Prostate gland (tissue), 2 donors: ENCODE measurements around the gene ARHGEF2. TPM values are rescaled to one million over a fixed set of nuclear protein-coding genes. Genes with fewer than 3 reads are reported as not detected.

Source experiments
- DNase-seq: peaks from one replicate; pipeline ENCODE4 v3.0.0-alpha.2; 2019; ENCODE audit warnings: low spot score
- H3K27ac ChIP-seq, 2 donors: fragments of 200-600 bp; sonication (generic); 2 replicates each; pipeline ENCODE4 v1.5.1; 2017 to 2019
- H3K27me3 ChIP-seq: fragments of 200-600 bp; sonication (generic); replicated peaks from 2 replicates; pipeline ENCODE4 v1.5.1; 2019; ENCODE audit not compliant: insufficient read depth
- H3K36me3 ChIP-seq, 2 donors: fragments of 200-600 bp; sonication (generic); 1 replicate in 1 of 2; 2 replicates in 1 of 2; pipeline versions ENCODE4 v1.5.1 to v1.8.1; 2017 to 2019
- H3K4me1 ChIP-seq: fragments of 200-600 bp; sonication (generic); replicated peaks from 2 replicates; pipeline ENCODE4 v1.5.1; 2019
- H3K4me3 ChIP-seq, 2 donors: fragments of 200-600 bp; sonication (generic); 2 replicates each; pipeline ENCODE4 v1.5.1; 2017 to 2019
- H3K9me3 ChIP-seq: fragments of 200-600 bp; sonication (generic); 2 replicates; pipeline ENCODE4 v1.5.1; 2017
- POLR2A ChIP-seq: fragments of 450-650 bp; IDR thresholded peaks from one replicate; pipeline ENCODE4 v1.6.1; 2016; ENCODE audit warnings: antibody characterized with exemption, mild to moderate bottlenecking
- POLR2AphosphoS5 ChIP-seq: sonication (generic); formaldehyde crosslinking; IDR thresholded peaks from one replicate; pipeline ENCODE4 v1.6.1; 2017; ENCODE audit warnings: antibody characterized with exemption
- WGBS: methylation state at CpG from one replicate; pipeline ENCODE4 v1.1.5; 2018; 5-methylcytosine and 5-hydroxymethylcytosine counted together
- intact Hi-C: fragments of 100-400 bp; cut with DNase I; formaldehyde crosslinking; loops from one replicate; pipeline ENCODE4 v1.14.2; 2022
- total RNA-seq, 2 donors: library from RNA; depleted of rRNA; stranded (reverse); fragments of >200 nt; gene quantifications; one replicate each; pipeline ENCODE4 v1.1.0, GENCODE V29; 2016
- TF ChIP-seq, protein P1 (sequence below), 4 experiments: fragments of 200-600 bp in 2 of 4; fragments of 450-650 bp in 2 of 4; sonication (generic) in 2 of 4; IDR thresholded peaks; 1 replicate in 3 of 4; 2 replicates in 1 of 4; pipeline ENCODE4 v1.5.1; 2016 to 2019; ENCODE audit warnings: antibody characterized with exemption in 4 of 4, mild to moderate bottlenecking in 2 of 4, moderate library complexity in 2 of 4

ARHGEF2 gene
- total RNA-seq, 2 donors from 2014 or later = 35.8 to 66.2 TPM

DNA sequence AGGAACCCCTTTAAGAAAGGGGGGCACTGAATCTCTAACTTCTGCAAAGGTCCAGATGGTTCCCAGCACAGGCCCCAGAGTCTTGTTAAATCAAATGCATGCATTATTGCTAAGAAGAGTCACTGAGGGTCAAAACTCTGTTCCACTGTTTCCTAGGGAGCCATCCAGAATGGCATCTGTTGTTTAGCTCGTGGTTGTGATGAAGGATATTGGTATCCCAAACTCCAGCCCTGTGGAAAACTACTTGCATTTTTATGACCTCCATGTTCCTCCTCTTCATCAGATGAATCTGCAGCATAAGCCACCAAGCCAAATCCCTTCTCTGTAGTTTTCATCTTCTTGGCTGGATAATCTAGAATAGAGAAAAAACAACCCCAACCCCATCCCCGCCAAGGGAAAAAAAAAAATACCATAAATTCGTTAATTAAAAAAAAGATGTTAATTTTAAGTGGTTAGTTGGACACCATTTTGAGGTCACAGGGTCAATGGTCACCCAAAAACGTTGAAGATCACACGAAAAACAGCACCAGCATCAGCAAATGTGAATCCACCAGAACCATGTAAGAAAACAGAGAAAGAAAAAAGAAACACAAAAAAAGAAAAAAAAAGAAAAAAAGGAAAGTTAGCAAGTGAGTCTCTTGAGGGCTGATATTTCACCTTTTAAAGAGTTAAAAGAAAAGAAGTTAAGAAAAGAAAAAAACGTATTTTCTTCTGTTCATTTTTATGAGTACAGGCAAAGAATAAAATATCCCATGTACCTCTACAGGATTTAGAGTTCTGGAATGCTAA, 64.2 kb downstream of the ARHGEF2 start:
- H3K27me3 ChIP-seq = no peaks in the 10 kb centered on the region
- TF ChIP-seq, protein P1, sequence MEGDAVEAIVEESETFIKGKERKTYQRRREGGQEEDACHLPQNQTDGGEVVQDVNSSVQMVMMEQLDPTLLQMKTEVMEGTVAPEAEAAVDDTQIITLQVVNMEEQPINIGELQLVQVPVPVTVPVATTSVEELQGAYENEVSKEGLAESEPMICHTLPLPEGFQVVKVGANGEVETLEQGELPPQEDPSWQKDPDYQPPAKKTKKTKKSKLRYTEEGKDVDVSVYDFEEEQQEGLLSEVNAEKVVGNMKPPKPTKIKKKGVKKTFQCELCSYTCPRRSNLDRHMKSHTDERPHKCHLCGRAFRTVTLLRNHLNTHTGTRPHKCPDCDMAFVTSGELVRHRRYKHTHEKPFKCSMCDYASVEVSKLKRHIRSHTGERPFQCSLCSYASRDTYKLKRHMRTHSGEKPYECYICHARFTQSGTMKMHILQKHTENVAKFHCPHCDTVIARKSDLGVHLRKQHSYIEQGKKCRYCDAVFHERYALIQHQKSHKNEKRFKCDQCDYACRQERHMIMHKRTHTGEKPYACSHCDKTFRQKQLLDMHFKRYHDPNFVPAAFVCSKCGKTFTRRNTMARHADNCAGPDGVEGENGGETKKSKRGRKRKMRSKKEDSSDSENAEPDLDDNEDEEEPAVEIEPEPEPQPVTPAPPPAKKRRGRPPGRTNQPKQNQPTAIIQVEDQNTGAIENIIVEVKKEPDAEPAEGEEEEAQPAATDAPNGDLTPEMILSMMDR (IDR thresholded peaks at IDR 0.05) = no peak
- no peak for TF ChIP-seq POLR2AphosphoS5
- TF ChIP-seq POLR2A = no peak
- peaks cover 24 to 28% of the 10 kb centered on the region in 2 donors for H3K36me3 ChIP-seq
- H3K27ac ChIP-seq = no peak overlapping the region
- no peak overlapping the region for H3K4me3 ChIP-seq
- no peaks in the 10 kb centered on the region for H3K4me1 ChIP-seq
- intact Hi-C loops = loop anchor here (5.0 to 10.0 kb wide), 2 partner anchors 57 to 159 kb away; partner anchors contain the start of genes GON4L and SYT11
- no peaks in the 10 kb centered on the region for H3K9me3 ChIP-seq
- DNase-seq = no peak
- whole genome bisulfite sequencing = 55% methylated on average over 6 of the region's 6 CpGs

DNA sequence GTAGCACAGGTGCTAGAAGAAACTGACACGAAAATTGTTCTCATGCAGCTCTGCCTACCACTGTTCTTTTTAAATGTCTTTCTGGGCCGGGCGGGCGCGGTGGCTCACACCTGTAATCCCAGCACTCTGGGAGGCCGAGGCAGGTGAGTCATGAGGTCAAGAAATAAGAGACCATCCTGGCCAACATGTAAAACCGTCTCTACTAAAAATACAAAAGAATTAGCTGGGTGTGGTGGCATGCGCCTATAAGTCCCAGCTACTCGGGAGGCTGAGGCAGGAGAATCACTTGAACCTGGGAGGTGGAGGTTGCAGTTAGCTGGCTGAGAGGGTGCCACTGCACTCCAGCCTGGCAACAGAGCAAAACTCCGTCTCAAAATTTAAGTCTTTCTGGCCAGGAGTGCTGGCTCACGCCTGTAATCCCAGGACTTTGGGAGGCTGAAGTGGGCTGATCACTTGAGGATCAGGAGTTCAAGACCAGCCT, 66.3 kb downstream of the ARHGEF2 start:
- intact Hi-C loops = loop anchor here (5.0 to 10.0 kb wide), 2 partner anchors 55 to 157 kb away; partner anchors contain the start of genes GON4L and SYT11
- TF ChIP-seq POLR2AphosphoS5 = no peak
- no peak overlapping the region for H3K4me3 ChIP-seq
- no peak for DNase-seq
- H3K27me3 ChIP-seq = no peaks in the 10 kb centered on the region
- 83% methylated on average over 11 of the region's 11 CpGs for WGBS
- no peaks in the 10 kb centered on the region for H3K9me3 ChIP-seq
- H3K4me1 ChIP-seq = no peaks in the 10 kb centered on the region
- H3K36me3 ChIP-seq = peaks cover 8 to 20% of the 10 kb centered on the region in 2 donors
- H3K27ac ChIP-seq = peak overlapping the region; percentile 89 to 93

DNA sequence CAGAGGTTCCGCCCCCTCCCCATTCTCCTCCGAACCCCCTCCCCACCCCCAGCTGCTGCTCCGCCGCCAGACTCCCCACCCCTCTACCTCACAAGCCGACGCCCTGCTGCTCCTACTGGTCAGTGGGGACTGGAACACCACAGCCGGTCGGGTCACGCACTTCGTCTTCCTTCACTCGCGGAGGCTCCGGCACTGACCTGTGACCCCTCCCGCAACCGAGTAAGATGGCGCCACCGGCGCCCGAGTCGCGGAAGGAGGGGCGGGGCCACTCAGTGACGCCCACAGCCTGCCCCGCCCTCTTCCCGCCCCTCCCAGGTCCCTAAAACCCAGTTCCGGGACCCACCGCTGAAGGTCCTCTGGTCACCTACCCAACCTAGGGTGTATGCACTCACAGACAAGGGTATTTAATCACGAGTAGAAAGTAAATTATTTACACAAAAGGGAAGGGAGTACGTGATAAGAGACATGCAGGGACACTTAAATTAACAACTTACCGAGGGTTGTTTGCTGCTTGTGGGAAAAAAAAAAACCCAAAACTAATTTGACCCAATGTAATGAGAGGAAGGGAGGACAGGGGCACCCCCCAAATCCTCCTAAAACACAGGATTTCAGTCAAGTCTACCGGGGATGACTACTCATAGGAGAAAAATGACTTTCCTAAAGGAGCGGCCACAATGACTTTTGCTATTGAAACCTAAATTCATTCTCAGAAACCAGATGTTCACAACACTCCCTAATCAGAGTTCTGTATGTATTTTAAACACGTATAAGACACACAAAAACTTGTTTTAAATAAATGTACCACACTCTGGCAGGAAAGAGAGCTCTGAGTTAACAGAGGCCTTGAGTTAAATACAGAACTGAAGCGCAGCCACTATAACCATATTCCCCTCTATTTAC, 66.9 kb downstream of the ARHGEF2 start, which contains the start of gene RIT1:
Gene RIT1 (minus strand): TSS at position 194 of the 900 bp plus-strand sequence. CDS start 588 bp downstream, outside the sequence.
- peak within 1 kb of the TSS; percentile 61 to 85 for H3K4me3 ChIP-seq
- peak within 1 kb of the TSS; percentile 89 to 93 for H3K27ac ChIP-seq
- peak; percentile 81 for DNase-seq
- H3K27me3 ChIP-seq = no peaks in the 10 kb centered on the region
- TF ChIP-seq, protein P1 (IDR thresholded peaks at IDR 0.05) = peak in 1 of 4 experiments; percentile 51
- peak; percentile 78 for TF ChIP-seq POLR2A
- TF ChIP-seq POLR2AphosphoS5 = peak; percentile 79
- WGBS = 6% methylated on average over 34 of the region's 34 CpGs
- peaks cover 6 to 15% of the 10 kb centered on the region in 2 donors for H3K36me3 ChIP-seq
- intact Hi-C loops = loop anchor here (5.0 to 10.0 kb wide), 2 partner anchors 54 to 157 kb away; partner anchors contain the start of genes GON4L and SYT11
- no peaks in the 10 kb centered on the region for H3K4me1 ChIP-seq
- no peaks in the 10 kb centered on the region for H3K9me3 ChIP-seq

DNA sequence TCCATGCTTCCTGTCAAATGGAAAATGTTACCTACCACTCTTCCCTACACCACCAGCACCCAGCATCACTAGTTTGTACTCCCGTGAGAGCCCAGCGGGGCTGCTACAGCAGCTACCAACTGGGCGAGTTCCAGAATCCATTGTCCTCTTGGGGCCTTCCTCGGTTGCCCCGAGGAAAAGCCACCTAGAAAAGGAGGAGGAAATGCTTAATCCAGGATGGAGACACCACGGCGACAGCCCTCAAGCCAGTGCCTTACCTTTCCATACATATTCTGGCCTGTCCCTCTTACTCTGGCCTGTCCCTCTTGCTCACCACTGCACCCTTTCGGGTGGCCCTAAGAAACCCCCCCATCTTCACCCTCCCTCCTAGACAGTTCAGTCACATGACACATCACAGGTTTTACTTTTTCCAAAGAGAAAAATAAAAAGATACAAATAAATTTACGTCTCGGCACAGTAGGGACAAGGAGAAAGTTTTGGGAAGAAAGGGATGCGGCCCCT, 67.7 kb downstream of the ARHGEF2 start:
- Histone ChIP-seq H3K4me3 (peak overlapping the region; percentile 61 to 85), H3K36me3 (peaks cover 6 to 9% of the 10 kb centered on the region in 2 donors), H3K27ac (peak overlapping the region; percentile 89 to 93), H3K9me3 (no peaks in the 10 kb centered on the region), H3K4me1 (no peaks in the 10 kb centered on the region), H3K27me3 (no peaks in the 10 kb centered on the region)
- DNase-seq = peak; percentile 10
- WGBS = 1% methylated on average over 11 of the region's 11 CpGs
- TF ChIP-seq, protein P1 (IDR thresholded peaks at IDR 0.05) = no peak
- no peak for TF ChIP-seq POLR2AphosphoS5
- no peak for TF ChIP-seq POLR2A
- intact Hi-C loops = loop anchor here (5.0 to 10.0 kb wide), 2 partner anchors 53 to 156 kb away; partner anchors contain the start of genes GON4L and SYT11
